Hair follicle dermal papilla cell (primary cell): ENCODE results near the gene TRH. TPM values are rescaled to one million over a fixed set of nuclear protein-coding genes. Genes with fewer than 3 reads are reported as not detected.

Experiments used
- total RNA-seq: library from RNA; depleted of rRNA; stranded (reverse); fragments of >200 nt; gene quantifications from 2 replicates; pipeline ENCODE4 v1.2.3, GENCODE V29; 2012

TRH gene, protein sequence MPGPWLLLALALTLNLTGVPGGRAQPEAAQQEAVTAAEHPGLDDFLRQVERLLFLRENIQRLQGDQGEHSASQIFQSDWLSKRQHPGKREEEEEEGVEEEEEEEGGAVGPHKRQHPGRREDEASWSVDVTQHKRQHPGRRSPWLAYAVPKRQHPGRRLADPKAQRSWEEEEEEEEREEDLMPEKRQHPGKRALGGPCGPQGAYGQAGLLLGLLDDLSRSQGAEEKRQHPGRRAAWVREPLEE
- total RNA-seq, result not detected in 2 replicates

DNA sequence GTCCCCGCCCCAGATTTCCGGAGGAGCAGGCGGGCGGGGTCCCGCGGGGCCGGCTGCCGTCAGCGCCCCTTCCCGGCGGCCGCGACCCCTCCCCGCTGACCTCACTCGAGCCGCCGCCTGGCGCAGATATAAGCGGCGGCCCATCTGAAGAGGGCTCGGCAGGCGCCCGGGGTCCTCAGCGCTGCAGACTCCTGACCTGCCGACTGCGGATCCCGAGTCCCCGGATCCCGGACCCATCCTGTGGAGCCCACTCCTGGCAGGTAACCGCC, at the start of gene TRH:
TRH (plus strand) TSS at position 157 of the 269 bp plus-strand sequence. CDS start 1,097 bp downstream, outside the sequence.

Other genes starting within 250 kb of the TRH start
- 19.1 and 20.0 TPM in 2 replicates for gene TMCC1, start 81.0 kb upstream of the TRH start, total RNA-seq
- gene ALG1L2, start 107.1 kb downstream of the TRH start, total RNA-seq, result not detected in 2 replicates